ENCODE results near the gene MYH7. TPM values are rescaled to one million over a fixed set of nuclear protein-coding genes. Genes with fewer than 3 reads are reported as not detected.
A peak's percentile ranks its signal among the peaks of the same experiment; 100 is the strongest.

The MYH7 gene
- total RNA-seq, 1 donor from 2014 or later, result 14,853 TPM

DNA sequence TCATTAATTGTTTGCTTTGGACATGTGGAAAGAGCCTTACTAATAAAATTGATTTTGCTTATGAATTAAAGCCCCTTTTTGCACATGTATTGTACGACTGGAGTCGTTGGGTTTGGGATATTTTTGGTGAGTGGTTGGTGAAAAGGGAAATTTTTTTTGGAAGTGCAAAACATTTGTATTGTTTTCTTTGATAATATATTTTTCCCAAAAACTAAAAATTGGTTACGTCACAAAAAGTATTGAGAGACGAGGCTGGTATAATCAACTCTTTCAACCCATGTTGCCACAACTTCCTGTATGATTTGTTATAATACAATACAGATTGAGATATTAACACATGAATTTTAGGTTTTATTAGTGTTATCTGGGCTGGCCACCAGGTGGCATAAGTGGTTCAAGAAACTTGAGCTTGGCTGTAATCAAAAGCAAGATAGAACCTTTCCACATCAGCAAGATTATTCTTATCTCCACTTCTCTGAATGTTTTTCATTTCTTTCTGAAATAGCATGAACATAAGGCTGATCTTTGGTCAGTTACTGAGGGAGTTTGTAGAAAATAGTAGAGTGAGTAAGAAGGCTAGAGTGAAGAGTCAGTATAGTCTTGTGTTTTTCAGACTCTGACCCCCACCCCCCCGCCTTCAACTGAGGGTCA, 42.8 kb upstream of the MYH7 start:
- Histone ChIP-seq H3K4me3 (no peak overlapping the region), H3K4me1 (no peaks in the 10 kb centered on the region), H3K27ac (replicated peaks) (no peak overlapping the region), H3K36me3 (peaks cover 61% of the 10 kb centered on the region), H3K27me3 (ENCODE audit: low read depth) (no peaks in the 10 kb centered on the region), H3K9me3 (replicated peaks) (no peaks in the 10 kb centered on the region)
- TF ChIP-seq, protein P1, sequence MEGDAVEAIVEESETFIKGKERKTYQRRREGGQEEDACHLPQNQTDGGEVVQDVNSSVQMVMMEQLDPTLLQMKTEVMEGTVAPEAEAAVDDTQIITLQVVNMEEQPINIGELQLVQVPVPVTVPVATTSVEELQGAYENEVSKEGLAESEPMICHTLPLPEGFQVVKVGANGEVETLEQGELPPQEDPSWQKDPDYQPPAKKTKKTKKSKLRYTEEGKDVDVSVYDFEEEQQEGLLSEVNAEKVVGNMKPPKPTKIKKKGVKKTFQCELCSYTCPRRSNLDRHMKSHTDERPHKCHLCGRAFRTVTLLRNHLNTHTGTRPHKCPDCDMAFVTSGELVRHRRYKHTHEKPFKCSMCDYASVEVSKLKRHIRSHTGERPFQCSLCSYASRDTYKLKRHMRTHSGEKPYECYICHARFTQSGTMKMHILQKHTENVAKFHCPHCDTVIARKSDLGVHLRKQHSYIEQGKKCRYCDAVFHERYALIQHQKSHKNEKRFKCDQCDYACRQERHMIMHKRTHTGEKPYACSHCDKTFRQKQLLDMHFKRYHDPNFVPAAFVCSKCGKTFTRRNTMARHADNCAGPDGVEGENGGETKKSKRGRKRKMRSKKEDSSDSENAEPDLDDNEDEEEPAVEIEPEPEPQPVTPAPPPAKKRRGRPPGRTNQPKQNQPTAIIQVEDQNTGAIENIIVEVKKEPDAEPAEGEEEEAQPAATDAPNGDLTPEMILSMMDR (IDR thresholded peaks at IDR 0.05; ENCODE audit: borderline replicate concordance), result peak; percentile 75
- DNase-seq, result peak; percentile 26
- intact Hi-C loops (cut with micrococcal nuclease), result loop anchor here (2.0 kb wide), 1 partner anchor 85 kb away; no protein-coding TSS in a partner anchor

DNA sequence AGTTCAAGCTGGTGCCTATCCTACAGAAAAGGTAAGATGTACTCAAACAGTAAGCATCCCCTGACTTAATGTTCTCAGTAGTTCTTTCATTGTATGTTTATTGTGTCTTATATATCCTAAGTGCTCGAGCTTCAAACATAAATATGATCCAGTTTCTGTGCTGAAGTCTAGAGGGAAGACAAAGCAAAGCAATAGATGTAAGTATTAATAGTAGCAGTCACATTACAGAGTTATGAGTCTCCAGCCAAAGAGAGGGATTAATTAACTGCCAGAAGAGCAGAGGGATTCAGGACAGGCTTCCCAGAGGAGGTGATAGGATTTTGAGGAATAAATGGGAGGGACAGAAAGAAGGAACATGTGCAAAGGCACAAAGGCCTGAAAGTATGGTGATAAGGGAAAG, 35.5 kb upstream of the MYH7 start:
- Histone ChIP-seq H3K9me3 (replicated peaks) (no peaks in the 10 kb centered on the region), H3K4me3 (no peak overlapping the region), H3K4me1 (peaks cover 21% of the 10 kb centered on the region), H3K27me3 (ENCODE audit: low read depth) (no peaks in the 10 kb centered on the region), H3K36me3 (peaks cover 54% of the 10 kb centered on the region), H3K27ac (replicated peaks) (no peak overlapping the region)
- TF ChIP-seq, protein P1 (IDR thresholded peaks at IDR 0.05; ENCODE audit: borderline replicate concordance), result no peak
- intact Hi-C loops (cut with micrococcal nuclease), result no loop called here
- no peak for DNase-seq

DNA sequence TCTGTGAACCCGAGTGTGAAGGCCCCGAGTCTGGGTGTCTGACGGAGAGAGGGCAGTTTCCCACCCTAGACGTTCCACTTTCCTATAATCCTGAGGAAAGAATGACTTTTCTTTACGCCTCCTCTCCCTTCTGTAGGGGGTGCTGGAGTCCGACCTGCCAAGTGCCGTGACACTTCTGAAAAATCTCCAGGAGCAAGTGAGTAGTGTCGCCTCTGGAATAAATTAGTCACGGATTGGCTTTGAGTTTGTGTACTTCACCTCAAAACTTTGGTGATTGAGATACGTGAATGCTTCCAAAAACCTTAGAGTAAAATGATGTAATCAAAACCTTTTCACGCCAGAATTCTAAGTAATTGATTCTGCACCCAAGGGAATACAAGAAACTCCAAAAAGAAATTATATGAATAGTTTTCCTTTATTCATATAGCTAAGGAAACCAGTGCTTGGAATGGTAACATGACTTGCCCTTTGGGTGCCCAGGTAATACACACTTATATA, 34.5 kb upstream of the MYH7 start:
- no peak for DNase-seq
- TF ChIP-seq, protein P1 (IDR thresholded peaks at IDR 0.05; ENCODE audit: borderline replicate concordance), result no peak
- peak overlapping the region; percentile 89 for H3K27ac ChIP-seq (replicated peaks)
- intact Hi-C loops (cut with micrococcal nuclease), result no loop called here
- no peaks in the 10 kb centered on the region for H3K9me3 ChIP-seq (replicated peaks)
- peak overlapping the region; percentile 77 for H3K4me3 ChIP-seq
- H3K27me3 ChIP-seq (ENCODE audit: low read depth), result no peaks in the 10 kb centered on the region
- peaks cover 44% of the 10 kb centered on the region for H3K36me3 ChIP-seq
- H3K4me1 ChIP-seq, result peaks cover 21% of the 10 kb centered on the region

DNA sequence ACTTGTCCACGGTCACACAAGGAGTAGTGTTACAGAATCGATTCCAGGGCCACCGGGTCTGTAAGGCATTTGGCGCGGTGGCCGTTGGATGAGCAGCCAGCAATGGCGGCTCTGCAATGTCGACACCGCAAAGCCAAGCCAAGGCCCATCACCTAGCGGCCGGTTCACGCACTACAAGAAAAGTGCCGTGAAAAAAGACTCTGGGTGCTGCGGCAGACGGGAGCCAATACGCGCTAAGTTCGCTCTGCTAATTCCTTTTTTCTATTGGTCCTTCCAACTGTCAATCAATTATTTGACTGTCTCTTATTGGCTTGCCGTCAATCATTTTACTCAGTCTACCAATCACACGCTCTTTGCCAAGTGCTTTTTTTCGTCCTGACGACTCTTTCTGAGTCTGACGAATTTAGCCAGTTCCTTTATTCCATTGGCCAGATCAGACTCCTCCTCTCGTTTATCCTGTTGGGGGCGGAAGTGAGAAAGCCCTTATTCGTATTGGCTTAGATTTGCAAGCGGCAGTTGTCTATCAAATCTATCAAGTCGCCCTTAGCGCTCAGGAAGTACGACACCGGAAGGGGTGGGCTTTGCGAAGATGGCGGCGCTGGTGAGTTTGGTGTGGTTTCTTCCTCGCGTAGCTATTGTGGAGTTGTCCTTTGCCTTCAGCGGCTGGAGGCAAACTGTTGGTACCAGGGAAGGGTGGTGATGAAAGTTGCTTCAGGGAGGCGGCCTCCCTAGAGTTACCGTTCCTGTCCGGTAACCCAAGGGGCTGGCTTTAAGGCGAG, 33.9 kb upstream of the MYH7 start, which contains the start of gene NGDN:
NGDN (plus strand) TSS at position 577 of the 779 bp plus-strand sequence; CDS start at position 590, 13 bp downstream.
- intact Hi-C loops (cut with micrococcal nuclease), result no loop called here
- Histone ChIP-seq H3K27me3 (ENCODE audit: low read depth) (no peaks in the 10 kb centered on the region), H3K36me3 (peaks cover 38% of the 10 kb centered on the region), H3K4me3 (peak within 1 kb of the TSS; percentile 77), H3K27ac (replicated peaks) (peak within 1 kb of the TSS; percentile 89), H3K4me1 (peaks cover 21% of the 10 kb centered on the region), H3K9me3 (replicated peaks) (no peaks in the 10 kb centered on the region)
- TF ChIP-seq, protein P1 (IDR thresholded peaks at IDR 0.05; ENCODE audit: borderline replicate concordance), result peak; percentile 88
- peak; percentile 95 for DNase-seq

DNA sequence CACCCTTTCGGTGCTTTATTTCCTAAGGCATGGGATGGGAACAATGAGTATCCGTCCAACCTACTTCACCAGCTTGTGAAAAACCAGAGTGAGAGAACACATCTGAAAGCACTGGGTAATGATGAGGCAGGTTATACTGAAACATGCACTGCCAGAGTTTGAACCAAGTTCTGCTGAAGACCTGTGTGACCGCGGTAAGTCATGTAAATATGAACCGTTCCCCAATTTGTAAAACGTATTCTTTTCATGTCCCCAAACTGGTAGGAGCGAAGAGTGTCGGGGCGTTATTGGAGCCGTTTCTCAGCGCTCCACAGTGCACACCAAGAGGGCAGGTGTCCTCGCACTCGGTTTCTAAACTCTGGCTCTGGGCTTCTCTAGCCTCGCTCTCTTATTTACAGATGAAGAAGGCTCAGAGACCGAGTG, 33.3 kb upstream of the MYH7 start:
- H3K4me1 ChIP-seq, result peaks cover 21% of the 10 kb centered on the region
- TF ChIP-seq, protein P1 (IDR thresholded peaks at IDR 0.05; ENCODE audit: borderline replicate concordance), result no peak
- peak overlapping the region; percentile 77 for H3K4me3 ChIP-seq
- H3K36me3 ChIP-seq, result peaks cover 32% of the 10 kb centered on the region
- H3K9me3 ChIP-seq (replicated peaks), result no peaks in the 10 kb centered on the region
- DNase-seq, result no peak
- intact Hi-C loops (cut with micrococcal nuclease), result no loop called here
- peak overlapping the region; percentile 89 for H3K27ac ChIP-seq (replicated peaks)
- H3K27me3 ChIP-seq (ENCODE audit: low read depth), result no peaks in the 10 kb centered on the region
